MM.1S (cell line): ENCODE measurements around the gene PEAR1.

Experiments
- DNase-seq: peaks from one replicate; pipeline ENCODE4 v3.0.0-alpha.2; 2015
- H2AFZ ChIP-seq: fragments of 300-600 bp; sonication (generic); 2 replicates; pipeline ENCODE4 v1.6.0; 2016; ENCODE audit warnings: antibody characterized with exemption, low read length
- H3F3A ChIP-seq: fragments of 300-600 bp; sonication (generic); 2 replicates; pipeline ENCODE4 v1.6.1; 2016; ENCODE audit warnings: mild to moderate bottlenecking, antibody characterized with exemption, low read length, moderate library complexity, mixed read lengths; ENCODE audit not compliant: insufficient read depth
- H3K27ac ChIP-seq: fragments of 300-600 bp; sonication (generic); 2 replicates; pipeline ENCODE4 v1.5.1; 2016; ENCODE audit warnings: mild to moderate bottlenecking, low read length
- H3K27me3 ChIP-seq: fragments of 300-600 bp; sonication (generic); replicated peaks from 2 replicates; pipeline ENCODE4 v1.6.0; 2016; ENCODE audit warnings: low read length; ENCODE audit not compliant: insufficient read depth
- H3K36me3 ChIP-seq: fragments of 300-600 bp; sonication (generic); replicated peaks from 2 replicates; pipeline ENCODE4 v1.6.1; 2016; ENCODE audit warnings: mild to moderate bottlenecking, low read length, mixed read lengths; ENCODE audit not compliant: insufficient read depth
- H3K4me1 ChIP-seq: fragments of 300-600 bp; sonication (generic); 2 replicates; pipeline ENCODE4 v1.6.1; 2016; ENCODE audit warnings: low read length, mixed read lengths
- H3K4me2 ChIP-seq: fragments of 300-600 bp; sonication (generic); 2 replicates; pipeline ENCODE4 v1.6.0; 2016; ENCODE audit warnings: low read depth, low read length
- H3K4me3 ChIP-seq: fragments of 300-600 bp; sonication (generic); 2 replicates; pipeline ENCODE4 v1.5.1; 2016; ENCODE audit warnings: low read length, mixed read lengths
- H3K79me2 ChIP-seq: fragments of 300-600 bp; sonication (generic); 2 replicates; pipeline ENCODE4 v1.6.1; 2016; ENCODE audit warnings: mixed run types, low read length, mixed read lengths
- H3K9ac ChIP-seq: fragments of 300-600 bp; sonication (generic); 2 replicates; pipeline ENCODE4 v1.6.1; 2016; ENCODE audit warnings: low read length, mixed read lengths
- H3K9me2 ChIP-seq: fragments of 300-600 bp; sonication (generic); replicated peaks from 2 replicates; pipeline ENCODE4 v1.6.1; 2016; ENCODE audit warnings: mild to moderate bottlenecking, low read length, mixed read lengths; ENCODE audit not compliant: insufficient read depth
- H3K9me3 ChIP-seq: fragments of 300-600 bp; sonication (generic); replicated peaks from 2 replicates; pipeline ENCODE4 v1.6.1; 2016; ENCODE audit warnings: mild to moderate bottlenecking, low read length, mixed read lengths; ENCODE audit not compliant: insufficient read depth
- H4K20me1 ChIP-seq: fragments of 300-600 bp; sonication (generic); 2 replicates; pipeline ENCODE4 v1.6.1; 2016; ENCODE audit warnings: mild to moderate bottlenecking, low read length, moderate library complexity, mixed read lengths; ENCODE audit not compliant: insufficient read depth
- EZH2 ChIP-seq: fragments of 300-600 bp; sonication (generic); optimal IDR thresholded peaks from 2 replicates; pipeline ENCODE3; 2017; ENCODE audit warnings: low read depth, mild to moderate bottlenecking, antibody characterized with exemption, low read length, mixed read lengths
- EZH2phosphoT487 ChIP-seq: fragments of 300-600 bp; sonication (generic); IDR thresholded peaks from 2 replicates; pipeline ENCODE4 v1.6.1; 2018; ENCODE audit warnings: antibody characterized with exemption, low read length
- TF ChIP-seq, protein P1 (sequence below): fragments of 300-600 bp; sonication (generic); IDR thresholded peaks from 2 replicates; pipeline ENCODE4 v1.5.1; 2016; ENCODE audit warnings: antibody characterized with exemption, low read length, mixed read lengths

PEAR1 gene

DNA sequence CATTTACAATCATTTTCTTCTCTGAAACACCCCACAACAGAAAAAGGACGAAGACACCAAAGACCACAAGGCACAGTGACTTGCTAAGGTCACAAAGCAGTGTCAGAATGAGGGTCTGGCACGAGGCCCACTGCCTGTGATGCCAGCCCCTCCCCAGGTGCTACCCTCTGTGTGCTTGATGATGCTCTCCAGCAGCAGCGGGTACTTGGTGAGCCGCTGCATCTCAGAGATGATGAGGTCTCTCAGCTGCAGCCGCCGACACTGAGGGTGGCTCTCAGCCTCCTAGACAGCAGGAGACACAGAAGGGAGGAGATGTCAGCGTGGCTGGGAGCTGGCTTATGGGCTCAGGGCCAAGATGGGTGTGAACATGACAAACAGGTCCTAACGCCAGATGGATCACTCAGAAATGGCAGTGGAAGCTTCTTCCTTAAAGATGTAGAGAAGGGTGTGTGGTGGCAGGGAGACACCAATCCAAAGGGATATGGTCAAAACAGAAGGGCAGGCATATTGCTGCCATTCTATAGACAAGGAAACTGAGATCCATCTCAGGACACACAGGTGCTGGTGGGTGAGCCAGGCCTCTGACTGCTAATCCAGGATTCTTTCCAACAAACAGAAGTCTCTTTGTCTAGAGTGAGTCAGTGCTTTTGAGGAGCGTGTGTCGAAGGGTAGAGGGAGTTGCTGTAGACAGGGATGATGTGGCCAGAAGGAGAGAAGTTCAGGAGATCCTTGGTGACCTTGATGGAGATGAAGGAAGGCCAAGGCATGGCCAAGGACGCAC, 52.6 kb downstream of the PEAR1 start:
- Histone ChIP-seq H3K4me1 (no peaks in the 10 kb centered on the region), H3K27me3 (no peaks in the 10 kb centered on the region), H3K9me2 (no peaks in the 10 kb centered on the region), H4K20me1 (no peaks in the 10 kb centered on the region), H3K4me2 (no peak overlapping the region), H3K9me3 (no peaks in the 10 kb centered on the region), H3K79me2 (no peaks in the 10 kb centered on the region), H3F3A (no peaks in the 10 kb centered on the region), H3K9ac (no peak overlapping the region), H3K36me3 (no peaks in the 10 kb centered on the region), H2AFZ (no peak overlapping the region), H3K4me3 (no peak overlapping the region), H3K27ac (no peak overlapping the region)
- TF ChIP-seq EZH2 (no peak), EZH2phosphoT487 (no peak)
- TF ChIP-seq, protein P1, sequence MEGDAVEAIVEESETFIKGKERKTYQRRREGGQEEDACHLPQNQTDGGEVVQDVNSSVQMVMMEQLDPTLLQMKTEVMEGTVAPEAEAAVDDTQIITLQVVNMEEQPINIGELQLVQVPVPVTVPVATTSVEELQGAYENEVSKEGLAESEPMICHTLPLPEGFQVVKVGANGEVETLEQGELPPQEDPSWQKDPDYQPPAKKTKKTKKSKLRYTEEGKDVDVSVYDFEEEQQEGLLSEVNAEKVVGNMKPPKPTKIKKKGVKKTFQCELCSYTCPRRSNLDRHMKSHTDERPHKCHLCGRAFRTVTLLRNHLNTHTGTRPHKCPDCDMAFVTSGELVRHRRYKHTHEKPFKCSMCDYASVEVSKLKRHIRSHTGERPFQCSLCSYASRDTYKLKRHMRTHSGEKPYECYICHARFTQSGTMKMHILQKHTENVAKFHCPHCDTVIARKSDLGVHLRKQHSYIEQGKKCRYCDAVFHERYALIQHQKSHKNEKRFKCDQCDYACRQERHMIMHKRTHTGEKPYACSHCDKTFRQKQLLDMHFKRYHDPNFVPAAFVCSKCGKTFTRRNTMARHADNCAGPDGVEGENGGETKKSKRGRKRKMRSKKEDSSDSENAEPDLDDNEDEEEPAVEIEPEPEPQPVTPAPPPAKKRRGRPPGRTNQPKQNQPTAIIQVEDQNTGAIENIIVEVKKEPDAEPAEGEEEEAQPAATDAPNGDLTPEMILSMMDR, result no peak
- DNase-seq, result no peak

DNA sequence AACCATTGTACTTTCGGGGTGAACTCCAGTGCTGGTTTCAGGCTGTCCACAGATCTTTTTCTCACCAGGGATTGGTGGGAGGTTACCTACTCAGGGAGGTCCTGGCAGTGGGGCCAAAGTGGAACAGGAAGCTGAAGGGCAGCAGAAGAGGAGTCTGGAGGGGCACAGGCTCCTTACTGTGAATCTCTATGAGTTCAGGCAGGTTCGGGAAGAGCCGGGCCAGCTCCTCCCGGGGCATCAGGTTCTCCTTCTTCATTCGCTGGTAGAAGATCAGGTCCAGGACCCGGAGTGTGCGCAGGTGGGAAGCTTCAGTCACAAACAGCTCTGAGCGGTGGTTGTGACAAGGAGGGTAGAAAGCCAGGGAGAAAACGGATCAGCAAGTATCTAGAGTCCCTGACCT, 53.6 kb downstream of the PEAR1 start:
- Histone ChIP-seq H3F3A (no peaks in the 10 kb centered on the region), H3K4me1 (no peaks in the 10 kb centered on the region), H3K27me3 (no peaks in the 10 kb centered on the region), H3K4me2 (no peak overlapping the region), H3K9me3 (no peaks in the 10 kb centered on the region), H3K9me2 (no peaks in the 10 kb centered on the region), H3K9ac (no peak overlapping the region), H2AFZ (no peak overlapping the region), H3K27ac (no peak overlapping the region), H3K79me2 (no peaks in the 10 kb centered on the region), H3K4me3 (no peak overlapping the region), H3K36me3 (no peaks in the 10 kb centered on the region), H4K20me1 (no peaks in the 10 kb centered on the region)
- TF ChIP-seq EZH2phosphoT487 (no peak), EZH2 (no peak)
- TF ChIP-seq, protein P1, result no peak
- no peak for DNase-seq

DNA sequence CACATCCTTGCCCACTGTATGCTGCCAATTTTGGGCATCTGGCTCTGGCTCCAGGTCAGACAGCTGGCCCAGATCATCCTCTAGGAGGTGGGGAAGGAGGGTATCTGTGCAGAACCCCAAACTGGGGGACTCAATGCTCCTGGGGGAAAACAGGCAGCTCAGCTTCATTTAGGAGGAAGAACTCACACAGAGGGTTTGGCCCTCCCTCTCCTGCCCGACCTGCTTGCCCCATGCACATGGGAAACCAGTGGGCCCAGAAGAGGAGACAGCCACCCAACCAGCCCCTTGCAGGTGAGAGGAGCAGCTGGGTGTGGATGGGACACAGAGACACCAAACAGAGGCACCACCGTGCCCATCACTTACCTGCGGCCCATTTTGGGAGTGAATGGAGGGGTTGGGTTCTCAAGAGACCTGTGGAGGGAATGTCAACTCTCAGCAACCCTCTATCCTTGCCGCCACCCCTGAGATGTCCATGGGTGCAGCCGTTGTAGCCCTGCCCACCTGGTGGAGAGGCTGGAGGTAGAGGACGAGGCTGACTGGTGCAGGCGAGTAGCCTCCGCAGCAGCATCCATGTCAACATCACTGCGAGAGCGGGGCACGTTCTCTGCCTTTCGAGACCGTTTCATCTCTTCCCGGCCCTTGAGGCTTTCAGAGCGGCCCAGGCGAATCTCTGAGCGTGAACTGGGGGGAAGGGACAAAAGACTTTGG, 54.5 kb downstream of the PEAR1 start:
- Histone ChIP-seq H3K79me2 (no peaks in the 10 kb centered on the region), H3K27ac (no peak overlapping the region), H3K9ac (no peak overlapping the region), H3K4me1 (no peaks in the 10 kb centered on the region), H3K36me3 (no peaks in the 10 kb centered on the region), H3K9me3 (no peaks in the 10 kb centered on the region), H3K4me2 (no peak overlapping the region), H3K27me3 (no peaks in the 10 kb centered on the region), H2AFZ (no peak overlapping the region), H3F3A (no peaks in the 10 kb centered on the region), H3K9me2 (no peaks in the 10 kb centered on the region), H3K4me3 (no peak overlapping the region), H4K20me1 (no peaks in the 10 kb centered on the region)
- no peak for DNase-seq
- TF ChIP-seq EZH2phosphoT487, result no peak
- TF ChIP-seq, protein P1, result no peak
- no peak for TF ChIP-seq EZH2
